Measurements from ENCODE around the gene EXOC3L4. TPM values are rescaled to one million over a fixed set of nuclear protein-coding genes. Genes with fewer than 3 reads are reported as not detected.

EXOC3L4 gene
- total and polyA plus RNA-seq, 2 donors from 2014 or later = 11.6 to 15.6 TPM

DNA sequence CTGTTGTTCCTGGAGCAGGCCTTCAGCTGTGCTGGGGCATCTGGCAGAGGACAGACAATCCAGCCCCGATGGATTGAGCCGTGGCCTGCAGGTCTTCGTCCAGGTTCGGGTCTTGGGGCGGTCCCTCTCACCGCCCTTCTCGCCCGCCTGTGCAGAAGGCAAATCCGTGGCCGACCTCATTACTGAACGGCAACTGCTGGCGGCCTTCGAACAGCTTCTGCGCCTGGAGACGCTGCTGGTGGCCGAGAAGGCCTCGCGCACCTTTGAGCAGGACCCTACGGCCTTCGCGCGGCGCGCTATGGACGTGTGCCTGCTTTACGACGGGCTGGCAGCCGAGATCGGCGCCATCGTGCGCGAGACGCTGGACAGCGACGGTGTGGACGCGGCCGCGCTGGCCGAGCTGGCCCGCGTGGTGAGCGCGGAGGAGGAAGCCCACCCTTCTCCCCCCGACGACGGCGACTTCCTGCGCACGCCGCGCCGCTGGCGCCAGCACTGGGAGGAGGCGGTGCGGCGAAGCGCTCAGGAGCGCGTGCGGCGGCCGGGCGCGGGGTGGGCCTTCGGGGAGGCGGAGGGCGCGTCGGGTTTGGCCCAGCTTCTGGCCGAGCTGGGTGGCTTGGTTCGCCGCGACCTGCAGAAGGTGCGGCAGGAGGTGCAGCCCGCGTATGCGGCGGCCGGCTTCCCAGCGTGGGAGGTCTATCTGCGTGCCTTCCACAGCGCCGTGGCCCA, 7.6 kb downstream of the EXOC3L4 start:
- TF ChIP-seq, protein P1, sequence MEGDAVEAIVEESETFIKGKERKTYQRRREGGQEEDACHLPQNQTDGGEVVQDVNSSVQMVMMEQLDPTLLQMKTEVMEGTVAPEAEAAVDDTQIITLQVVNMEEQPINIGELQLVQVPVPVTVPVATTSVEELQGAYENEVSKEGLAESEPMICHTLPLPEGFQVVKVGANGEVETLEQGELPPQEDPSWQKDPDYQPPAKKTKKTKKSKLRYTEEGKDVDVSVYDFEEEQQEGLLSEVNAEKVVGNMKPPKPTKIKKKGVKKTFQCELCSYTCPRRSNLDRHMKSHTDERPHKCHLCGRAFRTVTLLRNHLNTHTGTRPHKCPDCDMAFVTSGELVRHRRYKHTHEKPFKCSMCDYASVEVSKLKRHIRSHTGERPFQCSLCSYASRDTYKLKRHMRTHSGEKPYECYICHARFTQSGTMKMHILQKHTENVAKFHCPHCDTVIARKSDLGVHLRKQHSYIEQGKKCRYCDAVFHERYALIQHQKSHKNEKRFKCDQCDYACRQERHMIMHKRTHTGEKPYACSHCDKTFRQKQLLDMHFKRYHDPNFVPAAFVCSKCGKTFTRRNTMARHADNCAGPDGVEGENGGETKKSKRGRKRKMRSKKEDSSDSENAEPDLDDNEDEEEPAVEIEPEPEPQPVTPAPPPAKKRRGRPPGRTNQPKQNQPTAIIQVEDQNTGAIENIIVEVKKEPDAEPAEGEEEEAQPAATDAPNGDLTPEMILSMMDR (IDR thresholded peaks at IDR 0.05; ENCODE audit: borderline replicate concordance, extremely low read depth, insufficient read depth) = no peak
- H3K27ac ChIP-seq (ENCODE audit: low read depth in 2 of 2, low read length in 2 of 2) = no peak overlapping the region
- intact Hi-C loops (cut with DNase I) = loop anchor here (10.0 kb wide), 2 partner anchors 73 to 193 kb away; no protein-coding TSS in a partner anchor
- FAIRE-seq (no peak), DNase-seq (peak in 3 of 5 donors; percentile 65 to 78 (median 78))
- H3K4me3 ChIP-seq (ENCODE audit: low read length in 3 of 3) = no peak overlapping the region
- no peak overlapping the region for H3K9ac ChIP-seq (ENCODE audit: low read length in 3 of 3)
- peaks cover 11% of the 10 kb centered on the region for H3K27me3 ChIP-seq (ENCODE audit: control insufficient read depth, insufficient read depth, low read length)
- H3K4me1 ChIP-seq (ENCODE audit: control insufficient read depth in 2 of 3, insufficient read depth in 2 of 3, low read depth in 1 of 3, low read length in 3 of 3) = peaks cover 0 to 14% (median 0%) of the 10 kb centered on the region in 3 donors
- no peaks in the 10 kb centered on the region for H3K9me3 ChIP-seq (ENCODE audit: control insufficient read depth in 2 of 3, insufficient read depth in 1 of 3, low read length in 3 of 3)
- no peaks in the 10 kb centered on the region for H3K36me3 ChIP-seq (ENCODE audit: control insufficient read depth in 2 of 3, insufficient read depth in 3 of 3, low read length in 3 of 3)

DNA sequence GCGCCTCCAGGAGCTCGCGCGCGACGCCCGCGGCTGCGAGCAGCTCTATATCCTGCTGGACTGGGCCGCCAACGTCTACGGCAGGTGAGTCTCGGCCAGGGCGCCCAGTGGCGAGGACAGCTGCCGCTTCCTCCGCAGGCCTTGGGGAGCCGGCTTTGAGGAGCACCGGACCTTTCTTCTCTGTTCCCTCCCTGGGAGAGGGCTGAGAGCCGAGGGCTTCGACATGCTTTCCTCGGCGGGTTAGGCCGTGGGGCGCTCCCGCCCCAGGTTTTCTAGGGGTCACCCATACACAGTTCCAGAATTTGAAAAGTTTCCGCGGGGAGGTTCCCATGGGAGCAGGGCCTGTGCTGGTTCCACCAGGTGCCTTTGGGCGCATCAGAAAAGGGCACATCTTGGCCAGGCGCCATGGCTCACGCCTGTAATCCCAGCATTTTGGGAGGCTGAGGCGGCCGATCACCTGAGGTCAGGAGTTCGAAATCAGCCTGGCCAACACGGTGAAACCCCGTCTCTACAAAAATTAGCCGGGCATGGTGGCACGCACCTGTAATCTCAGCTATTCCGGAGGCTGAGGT, 8.2 kb downstream of the EXOC3L4 start:
- Histone ChIP-seq H3K36me3 (ENCODE audit: control insufficient read depth in 2 of 3, insufficient read depth in 3 of 3, low read length in 3 of 3) (no peaks in the 10 kb centered on the region), H3K4me1 (ENCODE audit: control insufficient read depth in 2 of 3, insufficient read depth in 2 of 3, low read depth in 1 of 3, low read length in 3 of 3) (peaks cover 0 to 14% (median 0%) of the 10 kb centered on the region in 3 donors), H3K27ac (ENCODE audit: low read depth in 2 of 2, low read length in 2 of 2) (no peak overlapping the region), H3K4me3 (ENCODE audit: low read length in 3 of 3) (no peak overlapping the region), H3K27me3 (ENCODE audit: control insufficient read depth, insufficient read depth, low read length) (peaks cover 11% of the 10 kb centered on the region), H3K9ac (ENCODE audit: low read length in 3 of 3) (no peak overlapping the region), H3K9me3 (ENCODE audit: control insufficient read depth in 2 of 3, insufficient read depth in 1 of 3, low read length in 3 of 3) (no peaks in the 10 kb centered on the region)
- no peak for FAIRE-seq
- TF ChIP-seq, protein P1 (IDR thresholded peaks at IDR 0.05; ENCODE audit: borderline replicate concordance, extremely low read depth, insufficient read depth) = no peak
- intact Hi-C loops (cut with DNase I) = loop anchor here (10.0 kb wide), 2 partner anchors 72 to 192 kb away; no protein-coding TSS in a partner anchor
- DNase-seq = peak in 1 of 5 donors; percentile 78

DNA sequence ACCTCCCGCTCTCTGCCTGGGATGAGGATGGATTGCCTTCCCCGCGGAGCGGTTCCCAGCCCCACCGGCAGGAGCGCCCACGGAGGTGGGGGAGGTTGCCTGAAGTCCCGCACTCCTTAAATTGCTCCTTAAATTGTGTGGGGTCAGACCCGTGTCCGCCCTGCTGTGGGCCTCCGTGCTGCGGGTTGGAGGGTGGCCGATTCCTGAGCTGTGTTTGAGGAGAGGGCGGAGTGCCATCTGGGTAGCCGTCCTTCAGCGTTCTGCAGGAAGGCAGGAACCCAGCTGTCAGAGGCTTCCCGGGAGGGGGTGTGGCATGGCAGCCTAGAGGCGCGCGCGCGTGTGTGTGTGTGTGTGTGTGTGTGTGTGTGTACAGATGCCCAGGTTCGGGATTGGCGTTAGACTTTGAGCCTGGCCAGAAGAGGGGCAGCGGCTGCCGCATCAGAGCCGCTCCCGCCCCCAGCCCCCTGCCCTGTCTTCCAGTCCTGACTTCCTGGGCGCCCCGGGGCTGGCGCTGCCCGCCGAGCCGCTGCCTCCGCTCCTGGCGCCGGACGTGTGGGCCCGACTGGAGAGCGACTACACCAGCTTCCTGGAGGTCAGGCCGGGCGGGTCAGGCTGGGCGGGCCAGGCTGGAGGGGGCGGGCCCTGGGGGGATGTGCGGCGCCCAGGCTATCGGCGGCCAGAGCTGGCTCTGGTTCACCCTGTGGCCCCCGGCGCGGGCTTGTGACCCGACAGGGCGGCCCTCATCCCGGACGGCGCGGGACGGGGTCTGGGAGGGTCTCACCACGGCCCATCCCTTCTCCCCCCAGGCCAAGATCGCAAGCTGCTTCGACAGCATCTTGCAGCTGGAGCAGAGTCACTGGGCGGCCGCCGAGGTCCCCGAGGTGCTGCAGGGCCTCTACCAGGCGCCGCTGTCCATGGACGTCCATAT, 9.2 kb downstream of the EXOC3L4 start:
- peaks cover 11% of the 10 kb centered on the region for H3K27me3 ChIP-seq (ENCODE audit: control insufficient read depth, insufficient read depth, low read length)
- intact Hi-C loops (cut with DNase I) = loop anchor here (10.0 kb wide), 2 partner anchors 71 to 191 kb away; no protein-coding TSS in a partner anchor
- no peak for FAIRE-seq

More for the DNA sequence above, 9.2 kb downstream of the EXOC3L4 start:
- H3K4me1 ChIP-seq (ENCODE audit: control insufficient read depth in 2 of 3, insufficient read depth in 2 of 3, low read depth in 1 of 3, low read length in 3 of 3) = peaks cover 0 to 14% (median 0%) of the 10 kb centered on the region in 3 donors
- no peak overlapping the region for H3K9ac ChIP-seq (ENCODE audit: low read length in 3 of 3)
- peak overlapping the region in 1 of 3 donors; percentile 25 for H3K4me3 ChIP-seq (ENCODE audit: low read length in 3 of 3)
- DNase-seq = peak; percentile 64 to 91 (median 71)
- H3K9me3 ChIP-seq (ENCODE audit: control insufficient read depth in 2 of 3, insufficient read depth in 1 of 3, low read length in 3 of 3) = no peaks in the 10 kb centered on the region
- no peaks in the 10 kb centered on the region for H3K36me3 ChIP-seq (ENCODE audit: control insufficient read depth in 2 of 3, insufficient read depth in 3 of 3, low read length in 3 of 3)
- no peak overlapping the region for H3K27ac ChIP-seq (ENCODE audit: low read depth in 2 of 2, low read length in 2 of 2)
- TF ChIP-seq, protein P1 (IDR thresholded peaks at IDR 0.05; ENCODE audit: borderline replicate concordance, extremely low read depth, insufficient read depth) = no peak
